GM18519 (cell line): ENCODE results near the gene CACNA2D3.

Source experiments
- ATAC-seq: cut with Tn5 transposase; IDR thresholded peaks from one replicate; pipeline ENCODE4 v1.9.1; 2021; ENCODE audit warnings: mild to moderate bottlenecking, moderate library complexity; ENCODE audit not compliant: unreplicated experiment, low FRiP score

The CACNA2D3 gene

DNA sequence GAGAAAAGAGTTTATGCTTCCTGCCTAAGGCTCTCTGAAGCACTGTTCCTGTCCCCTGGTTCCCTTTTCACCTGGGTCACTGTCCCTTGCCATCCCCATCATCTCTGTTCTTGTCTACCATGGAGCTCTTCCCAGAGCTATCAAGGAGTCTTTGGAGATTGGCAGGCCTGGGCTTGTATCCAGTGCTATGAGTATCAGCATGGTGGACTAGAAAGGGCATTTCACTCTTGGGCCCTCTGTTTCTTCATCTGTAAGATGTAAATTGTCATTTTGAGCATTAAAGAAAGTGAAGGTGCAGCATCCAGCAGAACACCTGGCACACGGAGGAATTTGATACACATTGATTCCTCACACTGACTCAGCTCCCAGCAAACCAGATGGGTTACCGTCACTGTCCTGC, 388.2 kb downstream of the CACNA2D3 start:
- ATAC-seq, result no peak

DNA sequence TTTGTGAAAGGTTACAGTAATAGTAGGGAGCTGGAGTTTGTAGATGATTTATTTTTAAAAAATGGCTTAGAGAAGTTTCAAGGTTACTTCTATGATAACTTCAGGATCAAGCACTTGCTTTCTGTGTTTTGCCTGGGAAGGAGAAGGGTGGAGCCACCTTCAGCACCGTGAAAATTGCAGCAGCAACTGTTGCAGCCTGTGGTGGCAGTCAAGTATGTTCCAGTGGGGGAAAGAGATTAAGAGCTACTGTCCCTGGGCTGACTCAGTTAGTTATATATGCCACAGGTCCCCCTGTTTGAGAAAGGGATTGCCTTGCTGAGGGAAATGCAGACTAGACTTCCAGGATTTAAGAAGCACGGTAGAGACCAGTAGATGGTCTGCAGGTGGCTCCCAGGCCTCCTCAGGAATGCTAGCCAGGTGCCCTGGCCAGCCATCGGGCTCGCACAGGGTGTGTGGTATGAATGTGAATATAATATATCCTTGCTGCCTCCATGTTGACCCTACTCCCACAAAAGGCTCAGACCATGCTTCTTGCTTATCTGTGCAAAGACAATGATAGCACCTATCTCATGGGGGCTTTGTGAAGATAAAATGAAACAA, 389.5 kb downstream of the CACNA2D3 start:
- no peak for ATAC-seq

DNA sequence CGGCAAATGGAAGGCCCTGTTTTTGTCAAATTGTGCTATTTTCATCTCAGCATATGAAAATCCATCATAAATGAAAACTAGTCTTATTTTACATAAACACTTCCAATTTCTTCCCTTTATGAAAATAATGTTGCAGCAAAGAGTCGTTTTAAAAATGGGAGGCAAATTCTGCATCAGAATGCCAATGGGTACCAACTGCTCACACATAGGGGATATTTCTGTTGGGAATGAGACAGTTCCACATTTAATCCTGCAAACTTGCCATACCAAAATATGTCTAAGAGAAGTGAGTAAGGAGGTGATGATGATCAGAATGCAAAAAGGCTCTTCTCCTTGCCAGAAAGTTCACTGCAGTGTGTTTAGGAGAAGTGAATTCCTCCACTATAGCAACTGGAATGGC, 391.7 kb downstream of the CACNA2D3 start:
- ATAC-seq, result no peak

- no peak for ATAC-seq
Measured at GRCh38 chr3:54514416-54514815, 392.1 kb downstream of the CACNA2D3 start.

DNA sequence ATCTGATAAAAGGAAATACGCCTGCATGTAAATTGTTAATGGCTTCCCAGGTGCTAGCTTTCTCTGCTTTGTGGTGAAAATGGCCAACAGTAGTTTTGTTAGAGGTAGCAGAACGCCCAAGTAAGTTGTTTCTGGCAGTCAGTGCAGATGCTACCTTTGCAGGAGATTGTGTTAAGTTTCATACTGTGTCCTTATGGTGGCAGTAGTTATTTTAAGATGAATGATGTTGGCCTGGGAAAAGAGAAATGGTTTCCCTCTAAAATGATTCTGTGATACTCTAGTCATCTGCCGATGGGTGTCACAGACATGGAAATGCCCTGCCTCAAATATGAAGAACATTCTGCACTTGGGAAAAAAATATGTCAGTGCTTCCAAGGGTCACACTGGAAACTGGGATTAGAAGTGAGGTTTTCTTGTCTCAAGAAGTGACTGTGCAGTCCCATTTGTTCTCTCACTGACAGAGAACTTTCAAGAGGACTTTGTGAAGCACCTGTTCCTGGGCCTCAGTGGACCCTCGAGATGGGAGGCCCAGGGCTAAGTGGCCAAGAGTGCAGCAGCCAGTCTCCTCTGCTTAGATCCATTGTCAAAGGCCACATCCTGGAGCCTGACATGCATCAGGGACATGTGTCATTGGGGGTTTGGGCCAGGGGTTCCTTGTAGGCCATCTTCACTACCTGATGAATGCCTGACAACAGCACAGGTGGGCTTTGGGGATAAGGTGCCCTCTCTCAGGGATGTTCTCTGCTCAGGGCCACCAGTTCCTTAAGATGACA, 393.3 kb downstream of the CACNA2D3 start:
- no peak for ATAC-seq

GRCh38 chr3:54517424-54517823, 395.1 kb downstream of the CACNA2D3 start:
- ATAC-seq, result no peak

GRCh38 chr3:54518011-54518675, 395.8 kb downstream of the CACNA2D3 start:
- ATAC-seq, result no peak

DNA sequence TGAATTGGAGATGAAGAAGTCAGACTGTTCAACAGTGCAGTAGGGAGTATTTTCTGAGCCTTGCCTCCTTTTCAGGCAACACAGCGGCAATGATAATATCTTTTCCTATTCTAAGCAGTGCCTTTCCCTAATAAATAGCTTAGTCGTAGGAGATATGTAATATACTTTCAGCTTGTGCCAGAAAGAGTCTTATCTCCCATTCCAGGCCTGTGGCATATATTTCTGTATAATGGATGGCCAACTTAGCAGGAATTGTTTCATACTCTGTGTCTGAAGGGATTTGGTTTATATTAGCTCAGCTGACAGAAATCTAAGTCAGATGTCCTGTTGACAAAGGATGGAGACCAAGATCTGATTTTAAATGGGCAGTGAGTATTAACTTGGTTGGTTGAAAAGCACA, 397.1 kb downstream of the CACNA2D3 start:
- no peak for ATAC-seq

DNA sequence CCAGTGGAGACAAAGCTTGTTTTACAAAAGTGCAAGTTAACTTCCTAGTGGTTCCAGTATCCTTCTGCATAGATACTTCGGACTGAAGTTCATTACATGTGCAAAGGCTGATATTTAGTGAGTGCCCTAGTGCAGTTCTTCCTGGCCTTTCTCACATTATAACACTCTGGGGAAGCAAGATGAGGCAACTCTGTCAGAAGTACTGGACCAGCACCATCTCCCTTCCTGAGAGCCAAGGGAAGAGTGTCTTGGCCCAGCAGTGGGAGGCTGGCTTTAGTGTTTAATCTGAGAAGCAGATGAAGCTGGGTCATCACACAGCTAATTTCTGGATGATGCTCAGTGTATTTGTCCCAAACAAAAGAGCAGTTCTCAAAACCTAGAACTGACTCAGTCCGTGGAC, 397.7 kb downstream of the CACNA2D3 start:
- ATAC-seq, result no peak

- ATAC-seq, result no peak
Measured at GRCh38 chr3:54527521-54527920, 405.2 kb downstream of the CACNA2D3 start.

- no peak for ATAC-seq
Measured at GRCh38 chr3:54527953-54528352, 405.6 kb downstream of the CACNA2D3 start.

DNA sequence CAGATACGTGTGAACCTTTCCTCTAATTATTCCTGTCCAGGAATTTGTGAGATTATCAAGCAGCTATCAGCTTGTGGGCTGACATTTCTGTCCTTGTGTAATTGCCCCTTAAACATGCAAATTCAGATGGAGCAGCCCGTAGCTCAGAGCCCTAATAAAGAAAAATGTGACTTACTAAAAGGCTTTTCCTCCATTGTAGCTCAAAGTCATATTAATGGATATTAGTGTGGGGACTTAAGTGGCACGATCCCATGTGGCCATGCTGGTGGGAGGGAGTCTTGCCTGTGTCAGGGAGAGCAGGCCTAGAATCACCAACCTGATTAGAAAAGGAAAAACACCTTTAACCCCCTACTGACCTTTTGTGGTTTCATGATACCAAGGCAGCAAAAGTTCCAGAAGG, 406.3 kb downstream of the CACNA2D3 start:
- no peak for ATAC-seq

DNA sequence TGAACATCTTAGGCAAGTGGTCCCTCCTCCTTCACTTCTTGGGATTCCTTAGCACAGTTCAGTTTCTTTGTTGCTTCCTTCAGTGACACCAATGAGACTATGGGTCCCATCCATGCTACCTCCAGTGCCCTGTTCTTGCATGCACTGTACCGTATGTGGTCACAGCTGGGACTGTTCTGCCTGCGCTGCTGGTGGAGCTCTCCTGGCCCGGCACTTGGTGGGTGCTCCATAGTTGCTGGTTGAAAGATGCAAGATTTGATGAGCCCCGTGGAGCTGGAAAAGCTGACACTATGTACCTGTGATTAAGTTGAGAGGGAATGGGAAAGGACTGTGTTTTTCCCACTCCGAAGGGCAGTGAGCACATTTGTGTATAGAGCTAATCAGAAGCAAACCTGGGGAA, 407.7 kb downstream of the CACNA2D3 start:
- ATAC-seq, result no peak

DNA sequence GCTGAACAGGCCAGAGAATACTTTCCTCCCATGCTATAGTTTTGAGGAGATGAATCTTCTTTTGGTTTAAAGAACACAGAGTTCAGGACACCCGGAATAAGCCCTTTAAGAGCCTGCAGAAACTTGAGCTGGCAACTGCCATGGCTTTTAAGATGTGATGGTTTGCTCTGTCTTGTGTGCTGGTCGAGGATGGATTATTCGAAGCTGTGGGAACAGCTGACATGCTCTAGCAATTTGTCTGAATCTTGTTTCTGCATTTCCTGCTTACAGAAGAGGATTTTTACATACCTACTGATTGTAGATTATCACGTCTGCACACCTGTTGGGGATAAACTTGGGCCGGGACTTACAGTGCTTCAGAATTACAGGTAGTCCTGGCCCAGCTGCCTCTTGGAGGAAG, 408.6 kb downstream of the CACNA2D3 start:
- ATAC-seq, result no peak

DNA sequence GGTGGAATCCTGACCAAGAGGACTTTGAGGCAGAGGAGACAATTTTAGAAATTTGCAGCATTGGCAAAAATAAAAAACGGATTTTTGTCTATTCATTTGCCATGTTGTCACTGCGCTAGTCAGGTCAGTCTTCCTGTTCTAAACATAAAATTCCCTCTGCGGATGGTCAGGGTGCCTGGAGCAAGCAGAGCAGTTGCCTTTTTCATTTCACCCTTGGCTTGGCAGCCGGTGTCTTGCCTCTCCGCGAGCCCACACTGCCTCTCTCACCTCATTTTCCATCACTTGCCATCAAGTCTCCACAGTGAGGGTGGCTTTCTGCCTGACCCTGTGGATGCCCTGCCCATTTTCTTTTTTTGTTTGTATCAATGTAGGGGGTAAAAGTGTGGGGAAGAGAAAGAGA, 409.4 kb downstream of the CACNA2D3 start:
- no peak for ATAC-seq

- no peak for ATAC-seq
Measured at GRCh38 chr3:54533856-54534255, 411.5 kb downstream of the CACNA2D3 start.

- ATAC-seq, result no peak
Measured at GRCh38 chr3:54535619-54536018, 413.3 kb downstream of the CACNA2D3 start.

DNA sequence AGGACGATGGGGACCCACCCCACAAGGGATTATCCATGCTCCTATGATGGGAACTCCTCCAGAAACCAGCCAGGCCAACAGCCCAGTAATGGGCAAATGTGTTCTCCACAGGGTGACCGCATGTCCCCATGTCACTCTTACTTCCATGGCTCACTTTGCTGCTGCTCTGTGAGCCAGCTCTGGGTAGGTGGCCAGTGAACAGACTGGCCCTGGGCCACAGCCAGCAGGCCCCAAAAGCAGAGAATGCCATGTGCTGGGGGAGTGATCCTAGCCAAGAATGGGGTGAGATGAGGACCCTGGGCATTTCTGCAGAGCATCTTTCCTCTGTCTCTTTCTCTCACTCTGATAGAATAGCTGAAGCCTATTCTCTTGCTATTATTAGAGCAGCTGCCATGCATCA, 414.1 kb downstream of the CACNA2D3 start:
- ATAC-seq, result no peak

DNA sequence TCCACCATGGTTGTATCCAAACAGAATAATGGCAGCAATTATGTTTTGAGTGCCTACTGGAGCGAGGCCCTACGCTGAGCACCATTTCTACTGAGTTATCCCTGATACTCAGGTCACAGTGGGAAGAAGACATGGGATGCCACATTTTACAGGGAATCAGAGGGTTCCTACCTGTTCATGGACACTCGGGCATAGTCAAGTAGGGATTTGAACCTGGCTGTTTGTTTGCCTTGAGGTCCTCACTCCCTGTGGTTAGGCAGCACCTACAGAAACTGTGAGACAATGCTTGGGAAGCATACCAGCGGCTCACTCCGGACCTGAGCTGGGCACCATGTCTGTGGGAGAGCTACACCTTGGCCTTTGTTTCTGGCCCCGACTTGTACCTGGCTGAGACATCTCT, 415.2 kb downstream of the CACNA2D3 start:
- ATAC-seq, result no peak

- no peak for ATAC-seq
Measured at GRCh38 chr3:54538346-54538745, 416.0 kb downstream of the CACNA2D3 start.

- ATAC-seq, result no peak
Measured at GRCh38 chr3:54541369-54541768, 419.0 kb downstream of the CACNA2D3 start.

GRCh38 chr3:54543446-54543845, 421.1 kb downstream of the CACNA2D3 start:
- no peak for ATAC-seq
